Stimulated activated CD4-positive, alpha-beta T cell treated with anti-CD3 and anti-CD28 coated beads, Interleukin-1b, Interleukin-23, amount 100 ng/mL, for 24 hours (primary cell): ENCODE measurements around the gene CACNA1B.
"Not testable (repeated sequence)": the region's sequence is repeated elsewhere in the genome, so short reads cannot be mapped to it uniquely, and the experiment has no call there.

Source experiments
- DNase-seq, 4 experiments: peaks; one replicate each; pipeline ENCODE4 v3.0.0-alpha.2; 2020; ENCODE audit warnings: low read depth in 4 of 4, low spot score in 1 of 4

Gene CACNA1B

GRCh38 chr9:138126858-138127584, 249.4 kb downstream of the CACNA1B start:
- not testable (repeated sequence) for DNase-seq

- not testable (repeated sequence) for DNase-seq
Observed at GRCh38 chr9:138128027-138128426, 250.4 kb downstream of the CACNA1B start.

GRCh38 chr9:138129318-138129717, 251.7 kb downstream of the CACNA1B start:
- DNase-seq, result not testable (repeated sequence)

- DNase-seq, result not testable (repeated sequence)
Observed at GRCh38 chr9:138132946-138133705, 255.5 kb downstream of the CACNA1B start.

GRCh38 chr9:138134581-138134980, 257.0 kb downstream of the CACNA1B start:
- DNase-seq, result not testable (repeated sequence)

- DNase-seq, result not testable (repeated sequence)
Observed at GRCh38 chr9:138139096-138139495, 261.5 kb downstream of the CACNA1B start.

- not testable (repeated sequence) for DNase-seq
Observed at GRCh38 chr9:138140980-138141379, 263.4 kb downstream of the CACNA1B start.

- DNase-seq, result not testable (repeated sequence)
Observed at GRCh38 chr9:138142528-138143244, 265.1 kb downstream of the CACNA1B start.

- DNase-seq, result not testable (repeated sequence)
Observed at GRCh38 chr9:138143491-138143890, 265.9 kb downstream of the CACNA1B start.

- DNase-seq, result peak in 2 of 4 experiments; percentile 21 to 25
Observed at GRCh38 chr9:138147556-138147955, 270.0 kb downstream of the CACNA1B start.

GRCh38 chr9:138149672-138150656, 272.4 kb downstream of the CACNA1B start:
- peak in 1 of 4 experiments; percentile 5 for DNase-seq

GRCh38 chr9:138155788-138156187, 278.2 kb downstream of the CACNA1B start:
- not testable (repeated sequence) for DNase-seq

GRCh38 chr9:138166793-138167192, 289.2 kb downstream of the CACNA1B start:
- not testable (repeated sequence) for DNase-seq
